NCI-H1694 treated with DMSO at 0.1 percent for 48 hours (cell line): ENCODE measurements around the gene LRP1.

Source experiments
- DNase-seq: peaks from one replicate; lab custom pipeline; 2025; lab: John Stamatoyannopoulos, UW

LRP1 gene

DNA sequence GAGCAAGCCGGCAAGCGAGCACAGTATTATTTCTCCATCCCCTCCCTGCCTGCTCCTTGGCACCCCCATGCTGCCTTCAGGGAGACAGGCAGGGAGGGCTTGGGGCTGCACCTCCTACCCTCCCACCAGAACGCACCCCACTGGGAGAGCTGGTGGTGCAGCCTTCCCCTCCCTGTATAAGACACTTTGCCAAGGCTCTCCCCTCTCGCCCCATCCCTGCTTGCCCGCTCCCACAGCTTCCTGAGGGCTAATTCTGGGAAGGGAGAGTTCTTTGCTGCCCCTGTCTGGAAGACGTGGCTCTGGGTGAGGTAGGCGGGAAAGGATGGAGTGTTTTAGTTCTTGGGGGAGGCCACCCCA lies 84.4 kb downstream of the LRP1 start:
- no peak for DNase-seq

GRCh38 chr12:57213058-57213715 lies 84.9 kb downstream of the LRP1 start:
- peak; percentile 63 for DNase-seq

DNA sequence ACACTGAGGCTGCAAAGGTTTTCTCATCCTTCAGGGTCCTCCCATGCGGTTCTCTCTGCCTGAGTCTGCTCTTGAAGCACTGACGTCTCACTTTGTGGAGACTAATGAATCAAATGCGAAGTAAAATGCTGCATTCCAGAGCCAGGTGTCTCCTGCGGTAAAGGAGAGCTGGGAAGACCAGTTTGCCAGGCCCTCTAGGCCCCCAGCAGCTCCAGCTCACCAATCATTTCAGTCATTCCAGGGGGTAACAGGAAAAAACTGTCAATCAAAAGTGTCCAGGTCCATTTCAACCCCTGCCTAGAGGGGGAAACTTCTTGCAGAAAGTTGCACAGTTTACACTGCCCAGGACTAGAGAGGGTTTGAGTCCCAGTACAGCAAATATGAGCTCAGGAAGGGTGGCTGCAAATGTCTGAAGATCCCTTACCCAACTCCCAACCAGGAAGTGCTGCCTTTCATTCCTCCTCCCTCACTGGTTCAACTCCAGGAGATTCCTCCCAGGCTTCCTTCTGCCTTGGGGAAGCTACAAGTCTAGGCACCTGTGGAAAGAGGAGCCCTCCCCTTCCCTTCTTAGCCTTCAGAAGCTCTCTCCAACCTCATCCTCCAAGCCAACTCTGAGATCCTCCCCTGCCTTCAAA lies 85.6 kb downstream of the LRP1 start:
- no peak for DNase-seq

DNA sequence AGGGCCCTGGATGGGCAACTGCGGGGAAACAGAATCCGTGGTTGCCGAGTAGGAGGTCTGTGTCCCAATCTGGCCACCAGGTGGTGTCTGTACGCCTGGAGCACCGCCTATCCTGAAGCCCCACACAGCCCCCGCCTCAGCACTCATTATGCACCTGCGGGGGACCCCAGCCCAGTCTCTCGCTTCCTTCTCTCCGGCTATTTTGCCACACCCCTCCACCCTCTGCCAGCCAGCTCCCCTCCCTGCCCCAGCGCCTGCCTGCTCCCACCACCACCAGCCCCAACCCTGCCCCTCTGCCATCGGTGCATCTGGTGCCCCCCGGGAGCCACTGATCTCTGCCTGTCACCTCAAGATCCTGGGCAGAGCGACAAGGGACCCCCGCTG lies 86.1 kb downstream of the LRP1 start:
- peak; percentile 68 for DNase-seq

DNA sequence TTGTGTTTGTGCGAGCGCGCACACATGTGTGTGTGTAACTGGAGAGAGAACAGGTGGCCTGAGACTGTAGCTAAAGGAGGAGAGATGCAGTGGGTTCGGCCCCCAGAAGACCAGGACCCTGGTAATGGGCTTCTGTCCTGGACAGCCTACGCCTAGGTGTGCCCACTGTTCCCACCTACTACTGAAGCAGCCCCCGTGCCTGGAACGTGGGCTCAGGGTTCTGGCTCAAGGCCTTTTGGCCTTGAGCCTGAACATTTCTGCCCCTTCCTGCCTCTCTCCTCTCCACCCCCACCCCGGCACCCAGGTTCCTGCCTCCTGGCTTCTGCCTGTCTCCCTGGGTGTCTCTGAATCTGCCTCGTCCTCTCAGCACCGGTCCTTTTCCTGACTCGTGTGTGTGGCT lies 86.8 kb downstream of the LRP1 start:
- no peak for DNase-seq

DNA sequence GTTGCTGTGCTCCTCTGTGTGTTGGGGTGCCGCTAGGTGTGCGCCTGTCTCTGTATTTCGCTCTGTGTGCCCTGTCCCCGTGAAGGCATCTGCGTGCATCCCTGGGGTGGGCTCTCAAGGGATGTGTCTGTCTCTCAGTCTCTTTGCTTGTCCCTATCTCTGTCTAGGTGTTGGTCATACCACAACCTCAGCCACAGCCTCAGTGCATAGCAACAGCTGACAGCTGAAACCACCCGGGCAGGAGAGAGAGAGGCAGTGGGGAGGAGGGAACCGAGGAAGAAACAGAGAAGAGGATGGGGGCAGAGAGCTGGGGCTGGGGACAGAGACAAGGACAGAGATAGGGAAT lies 87.4 kb downstream of the LRP1 start:
- DNase-seq: no peak

GRCh38 chr12:57216014-57216911 lies 88.0 kb downstream of the LRP1 start, which contains the start of gene NXPH4:
Gene NXPH4 (plus strand): TSS chr12:57216794. CDS start chr12:57216970, 176 bp downstream.
- DNase-seq: no peak

DNA sequence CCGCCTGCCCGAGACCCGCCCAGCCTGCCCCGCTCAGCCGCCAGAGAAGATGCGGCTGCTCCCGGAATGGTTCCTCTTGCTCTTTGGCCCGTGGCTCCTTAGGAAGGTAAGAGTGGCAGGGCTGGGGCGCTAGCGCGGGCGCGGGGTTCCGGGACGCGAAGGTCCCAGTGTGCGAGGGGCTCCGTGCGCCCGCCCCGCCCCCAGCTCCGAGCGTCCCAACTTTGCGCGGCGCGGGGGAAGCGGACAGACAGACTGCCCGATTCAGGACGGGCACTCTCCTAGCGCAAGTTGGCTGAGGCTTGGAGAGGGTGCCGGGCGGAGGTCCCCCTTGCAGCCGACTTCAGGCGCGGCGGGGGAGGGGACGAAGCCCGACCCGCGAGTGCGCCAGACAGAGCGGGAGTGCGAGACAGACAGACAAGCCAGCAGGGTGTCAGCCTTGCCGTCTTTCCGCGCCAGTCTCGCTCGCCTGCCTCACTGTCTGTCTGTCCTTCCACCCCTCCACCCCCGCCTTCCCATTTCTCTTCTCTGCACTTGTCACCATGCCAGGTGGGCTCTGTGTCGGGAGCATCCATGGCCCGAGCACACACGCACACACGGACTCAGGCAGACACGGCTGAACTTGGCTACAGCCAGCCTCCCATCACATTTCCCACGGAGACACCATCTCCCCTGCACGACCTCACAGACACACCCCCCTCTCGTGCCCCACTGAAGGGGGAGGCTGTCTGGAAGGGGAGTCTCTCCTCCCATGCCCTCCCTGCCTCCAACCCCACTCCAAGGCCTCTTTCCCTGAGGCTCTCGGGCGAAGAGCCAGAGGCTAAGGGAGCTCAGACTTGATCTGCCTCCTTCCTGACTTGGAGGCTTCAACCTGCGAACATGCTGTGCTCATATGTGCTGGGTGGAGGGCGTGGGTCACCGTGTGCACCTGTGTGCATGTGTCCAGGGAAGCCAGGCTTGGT lies 88.9 kb downstream of the LRP1 start:
- no peak for DNase-seq

DNA sequence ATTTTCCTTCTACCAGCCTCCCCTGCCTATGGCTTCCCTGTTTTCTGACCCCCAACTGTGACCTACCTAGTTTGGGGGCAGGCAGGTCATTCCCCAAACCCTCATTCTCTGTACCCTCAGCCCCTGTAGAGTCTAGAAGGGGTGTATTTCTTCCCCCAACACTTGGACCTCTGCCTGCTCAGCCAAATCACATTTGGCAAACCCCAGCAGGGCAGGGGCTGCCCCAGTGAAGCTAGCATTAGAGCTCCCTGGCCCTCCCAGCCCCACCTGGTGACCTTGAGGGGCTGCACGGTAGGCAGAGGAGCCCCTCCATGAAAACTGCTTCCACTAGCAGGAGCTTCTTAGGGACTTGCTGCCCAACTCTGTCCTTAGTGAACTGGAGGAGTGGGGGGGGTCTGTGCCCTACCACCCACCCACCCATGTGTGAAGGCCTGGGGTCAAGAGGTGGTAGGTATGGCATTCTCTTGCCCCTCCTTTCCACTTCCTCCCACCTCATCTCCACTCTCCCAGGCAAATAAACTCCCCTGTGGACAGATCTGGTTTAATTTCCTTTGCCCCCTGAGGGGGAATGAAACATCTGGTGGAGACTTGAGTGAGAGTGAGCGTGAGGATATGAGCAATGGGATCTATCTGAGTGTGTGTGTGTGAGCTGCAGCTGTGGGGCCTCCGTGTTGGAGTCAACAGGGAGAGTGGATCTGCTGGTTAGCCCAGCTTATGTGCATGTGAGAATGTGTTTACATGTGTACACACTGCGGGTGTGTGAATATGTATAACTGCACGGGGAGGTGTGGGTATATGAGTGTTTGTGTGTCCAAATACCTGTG lies 90.0 kb downstream of the LRP1 start:
- DNase-seq: no peak

- no peak for DNase-seq
Measured at GRCh38 chr12:57219205-57219992, 91.1 kb downstream of the LRP1 start.

- no peak for DNase-seq
Measured at GRCh38 chr12:57219993-57220754, 91.9 kb downstream of the LRP1 start.

DNA sequence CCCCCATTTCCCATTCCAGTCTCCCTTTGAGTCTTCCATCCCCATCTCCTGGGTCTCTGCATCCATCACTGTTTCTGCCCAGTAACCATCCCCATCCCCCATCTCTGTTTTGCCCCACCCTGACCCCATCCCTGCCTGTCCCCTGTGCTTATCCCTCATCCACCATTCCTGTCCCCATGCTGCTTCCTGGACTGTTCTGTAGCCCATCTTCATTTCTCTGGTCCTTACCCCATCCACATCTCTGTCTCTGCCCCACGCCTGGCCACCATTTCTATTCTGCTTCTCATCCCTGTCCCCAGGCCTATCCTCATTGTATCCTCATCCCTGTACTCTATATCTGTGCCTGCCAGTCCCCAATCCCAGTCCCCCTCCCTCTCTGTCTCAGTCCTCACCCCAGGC lies 92.5 kb downstream of the LRP1 start:
- DNase-seq: no peak

DNA sequence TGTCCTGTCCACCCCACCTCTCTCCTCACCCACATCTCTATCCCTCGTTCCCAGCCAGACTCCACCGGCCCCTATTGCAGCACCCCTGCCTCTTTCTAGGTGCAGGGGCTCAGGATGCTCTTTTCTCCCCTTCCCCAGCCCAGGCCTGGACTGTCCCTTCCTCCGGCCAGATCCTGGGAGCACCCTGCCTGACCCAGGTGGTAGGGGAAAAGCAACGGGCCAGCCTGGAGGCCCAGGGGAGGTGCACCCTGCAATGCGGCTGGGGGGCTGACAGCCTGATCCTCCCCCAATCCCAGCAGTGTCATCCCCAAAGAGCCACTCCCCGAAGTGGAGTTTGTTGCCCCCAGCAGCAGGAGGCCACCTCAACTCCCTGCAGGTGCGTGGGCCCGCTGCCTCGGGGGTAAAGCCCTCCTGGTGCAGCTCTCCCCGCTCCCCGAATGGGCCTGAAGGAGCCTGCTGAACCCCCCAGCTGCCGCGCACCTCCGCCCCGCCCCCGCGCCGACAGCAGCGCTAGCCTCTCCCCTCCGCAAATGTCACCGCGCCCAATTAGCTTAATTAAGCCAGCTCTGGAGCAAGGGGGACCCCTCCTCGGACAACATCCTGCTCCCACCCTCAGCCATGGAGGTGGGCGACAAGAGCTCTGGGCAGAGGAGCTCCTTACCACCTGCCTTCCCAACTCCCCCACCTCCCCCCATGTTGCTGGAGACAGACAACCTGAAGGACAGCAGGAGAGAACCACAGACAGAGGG lies 93.1 kb downstream of the LRP1 start:
- DNase-seq: no peak

DNA sequence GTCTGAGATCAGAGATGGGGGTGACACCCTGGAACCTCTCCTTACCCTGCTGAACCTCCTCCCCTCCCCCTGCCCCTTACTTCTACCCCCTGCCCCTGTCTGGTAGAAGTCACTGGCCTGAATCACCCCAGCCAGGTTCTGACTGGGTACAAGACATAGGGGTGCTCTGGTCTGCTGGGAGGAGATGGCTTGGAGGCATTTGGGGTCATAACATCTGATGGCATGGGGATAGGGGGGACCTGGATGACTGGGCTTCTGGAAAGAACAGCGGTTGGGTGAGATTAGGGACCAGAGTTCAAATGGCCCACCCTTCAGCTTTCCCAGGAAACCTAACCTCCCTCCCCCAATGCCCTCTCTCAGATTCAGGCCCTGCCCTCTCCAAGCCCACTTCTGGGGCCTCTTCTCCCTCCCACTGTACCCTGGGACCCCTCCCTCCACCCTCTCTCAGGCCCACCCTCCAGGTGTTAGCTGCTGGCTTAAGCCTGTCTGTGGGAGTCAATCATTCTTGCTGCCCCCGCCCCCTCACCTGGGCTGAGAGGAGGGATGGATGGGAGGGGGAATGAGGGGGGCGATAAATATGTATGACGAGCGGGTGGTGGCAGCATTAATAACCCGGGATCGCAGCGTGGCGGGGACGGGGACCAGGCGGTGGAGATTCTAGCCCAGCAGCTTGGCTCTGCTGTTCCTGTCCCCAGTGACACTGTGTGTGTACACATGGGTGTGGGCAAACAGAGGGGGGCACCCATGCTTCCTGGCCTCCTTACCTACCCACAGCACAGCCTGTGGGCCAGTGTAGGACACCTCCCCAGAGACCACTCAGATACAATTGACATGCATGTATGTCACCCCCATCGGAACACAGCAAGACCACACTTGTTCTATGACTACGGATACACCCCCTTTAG lies 94.3 kb downstream of the LRP1 start:
- no peak for DNase-seq

DNA sequence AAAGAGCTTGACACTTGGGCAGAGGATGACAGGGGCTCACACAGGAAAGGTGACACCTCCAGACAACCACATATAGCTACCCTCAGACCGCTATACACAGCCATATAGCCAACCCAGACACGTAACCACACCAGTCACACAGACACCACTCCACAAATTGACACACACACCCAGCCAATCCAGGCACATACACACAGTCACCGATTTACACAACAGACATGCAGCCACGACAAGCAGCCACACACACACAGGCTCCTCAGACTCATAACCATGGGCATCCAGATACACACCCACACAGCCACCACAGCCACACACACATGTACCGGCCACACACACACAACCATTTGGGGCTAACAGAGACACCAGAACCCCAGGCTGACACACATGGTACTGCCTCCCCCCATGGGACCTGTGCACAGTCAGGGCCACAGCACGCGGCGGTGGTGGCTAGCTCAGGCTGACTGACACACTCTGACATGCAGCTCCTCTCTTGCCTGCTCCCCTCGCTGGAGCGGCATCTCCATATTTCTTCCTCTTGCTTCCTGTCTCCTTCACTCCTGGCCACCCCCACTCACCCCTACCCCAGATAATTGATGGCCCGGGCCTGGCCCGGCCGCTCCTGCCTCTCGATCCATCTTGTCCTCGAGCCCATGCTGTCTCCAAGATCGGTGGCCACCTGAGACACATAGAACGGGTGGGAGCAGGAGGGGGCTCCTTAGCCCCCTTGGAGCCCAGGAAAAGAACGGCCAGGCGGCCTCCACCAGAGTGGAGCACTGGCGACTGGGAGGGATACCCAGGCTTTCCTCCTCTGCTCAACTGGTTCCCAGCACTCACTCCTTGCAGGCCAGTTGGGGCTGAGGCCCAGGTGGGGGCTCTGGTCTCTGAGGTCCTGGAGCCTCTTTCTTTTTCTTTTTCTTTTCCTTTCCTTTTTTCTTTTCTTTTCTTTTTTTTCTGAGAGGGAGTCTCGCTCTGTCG lies 95.2 kb downstream of the LRP1 start:
- no peak for DNase-seq

- no peak for DNase-seq
Measured at GRCh38 chr12:57224278-57224972, 96.1 kb downstream of the LRP1 start.
